Keratinocyte (primary cell): ENCODE data around the gene BAIAP3. TPM values are rescaled to one million over a fixed set of nuclear protein-coding genes. Genes with fewer than 3 reads are reported as not detected.
A peak's percentile ranks its signal among the peaks of the same experiment; 100 is the strongest.

Experiments
- DNase-seq: peaks from one replicate; pipeline ENCODE4 v3.0.0-alpha.2; 2011; ENCODE audit warnings: low read depth, missing footprints, low spot score
- FAIRE-seq: peaks from 2 replicates; lab custom pipeline; 2011; peaks lifted over from hg19 to GRCh38; lab: Jason Lieb, UNC
- H2AFZ ChIP-seq: 2 replicates; pipeline ENCODE4 v1.6.0; 2012; ENCODE audit warnings: low read length, control low read depth, inconsistent platforms; ENCODE audit not compliant: control insufficient read depth
- H3K27ac ChIP-seq: 2 replicates; pipeline ENCODE4 v1.5.1; 2011; ENCODE audit warnings: low read length; ENCODE audit not compliant: control insufficient read depth, insufficient read depth
- H3K27me3 ChIP-seq: 3 replicates; pipeline ENCODE4 v1.6.0; 2011; ENCODE audit warnings: low read length; ENCODE audit not compliant: control insufficient read depth, insufficient read depth; ENCODE audit errors: extremely low read depth
- H3K36me3 ChIP-seq, 2 experiments: 2 replicates in 1 of 2; 3 replicates in 1 of 2; pipeline ENCODE4 v1.5.1; 2011; ENCODE audit warnings: low read length in 2 of 2, mild to moderate bottlenecking in 1 of 2; ENCODE audit not compliant: control insufficient read depth in 2 of 2, insufficient read depth in 2 of 2; ENCODE audit errors: extremely low read depth in 1 of 2
- H3K4me1 ChIP-seq: 3 replicates; pipeline ENCODE4 v1.5.1; 2011; ENCODE audit warnings: low read length; ENCODE audit not compliant: control insufficient read depth, insufficient read depth; ENCODE audit errors: extremely low read depth
- H3K4me2 ChIP-seq: 3 replicates; pipeline ENCODE4 v1.6.0; 2011; ENCODE audit warnings: low read depth, low read length; ENCODE audit not compliant: control insufficient read depth, insufficient read depth; ENCODE audit errors: extremely low read depth
- H3K4me3 ChIP-seq, 3 experiments: fragments of 200-600 bp in 1 of 3; sonication (generic) in 1 of 3; 2 replicates in 2 of 3; 3 replicates in 1 of 3; pipeline ENCODE4 v1.5.1; 2011 to 2016; ENCODE audit warnings: low read length in 3 of 3, mild to moderate bottlenecking in 3 of 3, control low read depth in 2 of 3, inconsistent platforms in 1 of 3, low read depth in 1 of 3, mixed read lengths in 1 of 3, mixed run types in 1 of 3, moderate library complexity in 1 of 3; ENCODE audit not compliant: control insufficient read depth in 2 of 3, insufficient read depth in 2 of 3; ENCODE audit errors: extremely low read depth in 1 of 3
- H3K79me2 ChIP-seq: 2 replicates; pipeline ENCODE4 v1.6.0; 2012; ENCODE audit warnings: low read length; ENCODE audit not compliant: control insufficient read depth, insufficient read depth
- H3K9ac ChIP-seq: 3 replicates; pipeline ENCODE4 v1.6.0; 2011; ENCODE audit warnings: low read length; ENCODE audit not compliant: control insufficient read depth, insufficient read depth; ENCODE audit errors: extremely low read depth
- H3K9me1 ChIP-seq: 3 replicates; pipeline ENCODE4 v1.6.0; 2011; ENCODE audit warnings: low read length; ENCODE audit not compliant: control insufficient read depth, insufficient read depth; ENCODE audit errors: extremely low read depth
- H3K9me3 ChIP-seq: 2 replicates; pipeline ENCODE4 v1.5.1; 2012; ENCODE audit warnings: low read depth, low read length; ENCODE audit not compliant: control insufficient read depth
- H4K20me1 ChIP-seq: 3 replicates; pipeline ENCODE4 v1.6.0; 2011; ENCODE audit warnings: low read length; ENCODE audit not compliant: control insufficient read depth, insufficient read depth; ENCODE audit errors: extremely low read depth
- CTCF ChIP-seq, 3 experiments: IDR thresholded peaks in 1 of 3; conservative IDR thresholded peaks in 1 of 3; optimal IDR thresholded peaks in 1 of 3; 2 replicates in 2 of 3; 3 replicates in 1 of 3; pipeline versions ENCODE3 to v1.5.1; 2011; ENCODE audit warnings: low read length in 3 of 3, mild to moderate bottlenecking in 3 of 3, moderate library complexity in 2 of 3, control low read depth in 1 of 3, inconsistent platforms in 1 of 3; ENCODE audit not compliant: insufficient read depth in 2 of 3; ENCODE audit errors: extremely low read depth in 1 of 3
- EZH2 ChIP-seq: IDR thresholded peaks from one replicate; pipeline ENCODE4 v1.6.1; 2012; ENCODE audit warnings: inconsistent platforms, mild to moderate bottlenecking, low read length, moderate library complexity
- dilution Hi-C: fragments of 300-500 bp; cut with MboI; formaldehyde crosslinking; loops from one replicate; pipeline ENCODE4 v1.7.0; 2020; ENCODE audit warnings: low sequenced_read_pairs; ENCODE audit not compliant: extremely low pct_ligation_motif_present
- polyA plus RNA-seq, 5 experiments: library from polyadenylated mRNA; depleted of rRNA in 3 of 5; stranded (reverse) in 3 of 5; stranded (forward) in 1 of 5; unstranded in 1 of 5; fragments of >200 nt; gene quantifications; 1 replicate in 1 of 5; 2 replicates in 3 of 5; 3 replicates in 1 of 5; pipeline versions ENCODE4 v1.2.1 to v1.2.3, GENCODE V29; 2011 to 2012; ENCODE audit warnings: missing spikeins in 2 of 5, low read depth in 1 of 5, low replicate concordance in 1 of 5

Gene BAIAP3
- polyA plus RNA-seq, 1 donor (not counting 4 experiments of a cell fraction or from before 2014, with no cell fraction given), result not detected

- peaks cover 34% of the 10 kb centered on the region for H4K20me1 ChIP-seq
- FAIRE-seq (no peak), DNase-seq (no peak)
- TF ChIP-seq EZH2 (no peak), CTCF (optimal IDR thresholded peaks at IDR 0.05 in 1 of 3, IDR thresholded peaks at IDR 0.05 in 1 of 3, conservative IDR thresholded peaks at IDR 0.05 in 1 of 3; ENCODE audit: extremely low read depth in 1 of 3, insufficient read depth in 2 of 3, low read length in 3 of 3) (no peak)
- peaks cover 17 to 34% of the 10 kb centered on the region in 2 experiments for H3K36me3 ChIP-seq
- H3K9me3 ChIP-seq, result no peaks in the 10 kb centered on the region
- dilution Hi-C loops, result no loop called here
- H3K4me2 ChIP-seq, result peak overlapping the region; percentile 77
- peak overlapping the region; percentile 72 for H3K27ac ChIP-seq
- peak overlapping the region; percentile 79 to 90 (median 89) for H3K4me3 ChIP-seq
- peaks cover 16% of the 10 kb centered on the region for H3K4me1 ChIP-seq
- H3K27me3 ChIP-seq, result no peaks in the 10 kb centered on the region
- H2AFZ ChIP-seq, result no peak overlapping the region
- H3K9me1 ChIP-seq, result no peaks in the 10 kb centered on the region
- peaks cover 65% of the 10 kb centered on the region for H3K79me2 ChIP-seq
- H3K9ac ChIP-seq, result peak overlapping the region; percentile 80
Observed at GRCh38 chr16:1311212-1311737, 22.2 kb upstream of the BAIAP3 start.

- no peak for FAIRE-seq
- Histone ChIP-seq H4K20me1 (peaks cover 34% of the 10 kb centered on the region), H3K9me1 (no peaks in the 10 kb centered on the region), H3K9me3 (no peaks in the 10 kb centered on the region), H3K36me3 (peaks cover 19 to 36% of the 10 kb centered on the region in 2 experiments), H3K27me3 (no peaks in the 10 kb centered on the region), H3K79me2 (peaks cover 66% of the 10 kb centered on the region), H2AFZ (no peak overlapping the region), H3K4me1 (peaks cover 16% of the 10 kb centered on the region), H3K4me2 (peak overlapping the region; percentile 77), H3K9ac (peak overlapping the region; percentile 80), H3K27ac (no peak overlapping the region), H3K4me3 (peak overlapping the region; percentile 79 to 90 (median 89))
- no peak for DNase-seq
- dilution Hi-C loops, result no loop called here
- TF ChIP-seq EZH2 (no peak), CTCF (optimal IDR thresholded peaks at IDR 0.05 in 1 of 3, IDR thresholded peaks at IDR 0.05 in 1 of 3, conservative IDR thresholded peaks at IDR 0.05 in 1 of 3; ENCODE audit: extremely low read depth in 1 of 3, insufficient read depth in 2 of 3, low read length in 3 of 3) (no peak)
Observed at GRCh38 chr16:1311738-1312466, 21.5 kb upstream of the BAIAP3 start.
